ENCODE measurements around the gene GARIN5B.

DNA sequence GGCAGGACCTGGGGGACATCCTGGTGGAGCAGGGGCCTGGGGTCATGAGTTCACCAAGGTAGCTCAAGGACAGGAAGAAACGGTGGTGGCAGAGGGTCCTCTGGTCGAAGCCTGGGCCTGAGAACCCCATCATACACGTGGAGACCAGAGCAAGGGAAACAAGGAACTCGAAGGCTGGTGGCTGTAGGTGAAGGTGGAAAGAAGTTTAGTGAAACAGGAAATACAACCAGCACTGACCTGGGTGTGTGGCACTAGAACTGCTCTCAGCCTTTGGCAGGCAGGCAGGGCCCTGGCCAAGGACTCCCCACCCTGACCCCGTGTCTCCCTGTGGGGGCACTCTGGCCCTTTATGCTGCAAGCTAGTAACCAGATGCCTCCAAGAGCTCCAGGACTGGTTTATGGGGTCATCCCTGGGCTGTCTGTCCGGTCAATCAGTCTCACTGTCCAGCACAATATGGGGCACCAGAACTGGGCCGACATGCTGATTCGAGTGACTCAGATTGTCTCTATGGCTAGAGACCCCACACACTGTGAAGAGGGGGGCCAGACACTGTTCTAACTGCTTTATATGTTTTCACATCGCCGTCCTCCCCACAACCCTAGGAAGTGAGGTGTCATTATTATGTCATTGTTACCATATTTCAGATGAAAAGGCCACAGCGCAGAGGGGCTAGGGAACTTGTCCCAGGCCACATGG is 12.3 kb downstream of the GARIN5B start:
- TF ChIP-seq POLR2A (IDR thresholded peaks at IDR 0.05; ENCODE audit: low read length), result peak; percentile 19
- TF ChIP-seq GATA1 (IDR thresholded peaks at IDR 0.05; ENCODE audit: low read depth, low read length), result no peak
